MCF 10A (cell line): ENCODE results near the gene HDAC11. TPM values are rescaled to one million over a fixed set of nuclear protein-coding genes. Genes with fewer than 3 reads are reported as not detected.

ENCODE experiments used
- BruUV-seq: library from RNA; stranded (reverse); fragments of 400-500 nt; replicated peaks from 2 replicates; lab custom pipeline; 2021; lab: Mats Ljungman, UMichigan
- CTCF ChIA-PET: fragments of 300-600 bp; sonication (Branson Sonifier 250); formaldehyde crosslinking; extraction: SDS; loops from one replicate; lab custom pipeline; 2021; ENCODE audit warnings: antibody characterized with exemption, inconsistent platforms; lab: Yijun Ruan, JAX
- POLR2A ChIA-PET: fragments of 300-600, 350-650 bp; sonication (Branson Sonifier 250); formaldehyde crosslinking; extraction: SDS; loops from one replicate; lab custom pipeline; 2020; ENCODE audit warnings: antibody characterized with exemption, inconsistent platforms; lab: Yijun Ruan, JAX
- DNase-seq: peaks from one replicate; pipeline ENCODE4 v3.0.0-alpha.2; 2018; ENCODE audit not compliant: unreplicated experiment
- H3K27ac Mint-ChIP-seq: one replicate; pipeline ENCODE4 v1.8.0; 2022; ENCODE audit warnings: mild to moderate bottlenecking, low read depth, mixed read lengths; ENCODE audit not compliant: unreplicated experiment
- H3K27me3 Mint-ChIP-seq: one replicate; pipeline ENCODE4 v1.8.0; 2022; ENCODE audit warnings: mixed read lengths; ENCODE audit not compliant: insufficient read depth, unreplicated experiment
- H3K36me3 Mint-ChIP-seq: one replicate; pipeline ENCODE4 v1.8.0; 2022; ENCODE audit warnings: mild to moderate bottlenecking, moderate library complexity, mixed read lengths; ENCODE audit not compliant: insufficient read depth, unreplicated experiment
- H3K4me1 Mint-ChIP-seq: one replicate; pipeline ENCODE4 v1.8.0; 2022; ENCODE audit warnings: mixed read lengths; ENCODE audit not compliant: insufficient read depth, unreplicated experiment
- H3K4me3 Mint-ChIP-seq: one replicate; pipeline ENCODE4 v1.8.0; 2022; ENCODE audit warnings: mild to moderate bottlenecking, moderate library complexity, mixed read lengths; ENCODE audit not compliant: unreplicated experiment
- H3K9me3 Mint-ChIP-seq: one replicate; pipeline ENCODE4 v1.8.0; 2022; ENCODE audit warnings: mixed read lengths; ENCODE audit not compliant: unreplicated experiment
- CTCF ChIP-seq: fragments of 200-600 bp; IDR thresholded peaks from one replicate; pipeline ENCODE4 v1.8.0; 2022; ENCODE audit warnings: antibody characterized with exemption, mild to moderate bottlenecking; ENCODE audit not compliant: unreplicated experiment
- intact Hi-C: fragments of 100-400 bp; cut with micrococcal nuclease; formaldehyde crosslinking; loops from 2 replicates; pipeline ENCODE4 v1.14.1; 2022
- total RNA-seq: library from RNA; stranded (reverse); gene quantifications from 2 replicates; pipeline ENCODE4 v1.2.3, GENCODE V29; 2022

Gene HDAC11
- total RNA-seq, 1 experiment from 2014 or later = 8.7 TPM

- peaks cover 5% of the 10 kb centered on the region for H3K36me3 Mint-ChIP-seq
- BruUV-seq = no TSS peak
- CTCF ChIA-PET = interaction anchor here (0.5 to 2.5 kb wide), 8 partner anchors 9 to 389 kb away, joined by 3 to 14 read pairs (median 4); no protein-coding TSS in a partner anchor
- no peak overlapping the region for H3K27ac Mint-ChIP-seq
- peaks cover 11% of the 10 kb centered on the region for H3K4me1 Mint-ChIP-seq
- no peaks in the 10 kb centered on the region for H3K9me3 Mint-ChIP-seq
- TF ChIP-seq CTCF = no peak
- intact Hi-C loops = no loop called here
- no peak for DNase-seq
- H3K27me3 Mint-ChIP-seq = no peaks in the 10 kb centered on the region
- peak overlapping the region; percentile 86 for H3K4me3 Mint-ChIP-seq
- POLR2A ChIA-PET = interaction anchor here (0.7 to 4.9 kb wide), 13 partner anchors 9 to 365 kb away, joined by 3 to 34 read pairs (median 4); no protein-coding TSS in a partner anchor
Measured at GRCh38 chr3:13480340-13481318, 523 bp downstream of the HDAC11 start.

GRCh38 chr3:13482106-13482690 is 2.1 kb downstream of the HDAC11 start:
- Mint-ChIP-seq H3K27me3 (no peaks in the 10 kb centered on the region), H3K4me1 (peaks cover 18% of the 10 kb centered on the region), H3K9me3 (no peaks in the 10 kb centered on the region), H3K36me3 (peaks cover 5% of the 10 kb centered on the region), H3K4me3 (no peak overlapping the region), H3K27ac (no peak overlapping the region)
- BruUV-seq = no TSS peak
- ChIA-PET CTCF (interaction anchor here (0.6 to 2.5 kb wide), 6 partner anchors 9 to 405 kb away, joined by 3 to 14 read pairs (median 4); no protein-coding TSS in a partner anchor), POLR2A (interaction anchor here (1.2 kb wide), 1 partner anchor 30 kb away, joined by 3 read pairs; no protein-coding TSS in a partner anchor)
- DNase-seq = no peak
- intact Hi-C loops = no loop called here
- no peak for TF ChIP-seq CTCF

GRCh38 chr3:13483286-13483685 is 3.2 kb downstream of the HDAC11 start:
- CTCF ChIA-PET = interaction anchor here (0.6 to 1.2 kb wide), 5 partner anchors 166 to 402 kb away, joined by 3 to 5 read pairs (median 3); no protein-coding TSS in a partner anchor
- no peak for DNase-seq
- H3K27me3 Mint-ChIP-seq = no peaks in the 10 kb centered on the region
- peaks cover 18% of the 10 kb centered on the region for H3K4me1 Mint-ChIP-seq
- peaks cover 5% of the 10 kb centered on the region for H3K36me3 Mint-ChIP-seq
- intact Hi-C loops = no loop called here
- BruUV-seq = no TSS peak
- H3K27ac Mint-ChIP-seq = no peak overlapping the region
- H3K4me3 Mint-ChIP-seq = no peak overlapping the region
- no peak for TF ChIP-seq CTCF
- POLR2A ChIA-PET = no interaction called here
- H3K9me3 Mint-ChIP-seq = no peaks in the 10 kb centered on the region
